IMR-90 (cell line): ENCODE measurements around the gene TRAF3IP3. TPM values are rescaled to one million over a fixed set of nuclear protein-coding genes. Genes with fewer than 3 reads are reported as not detected.

ENCODE experiments used
- ATAC-seq: fragments of 200-7000 bp; cut with Tn5 transposase; 2 replicates; pipeline ENCODE4 v1.9.1; 2020; ENCODE audit warnings: low read depth, mild to moderate bottlenecking, moderate library complexity
- Bru-seq: library from RNA; stranded (reverse); fragments of 400-500 nt; gene quantifications from one replicate; lab custom pipeline; 2021; lab: Mats Ljungman, UMichigan
- BruChase-seq, 2 experiments: library from RNA; stranded (reverse); fragments of 400-500 nt; gene quantifications; one replicate each; lab custom pipeline; 2021; lab: Mats Ljungman, UMichigan
- BruUV-seq: library from RNA; stranded (reverse); fragments of 400-500 nt; replicated peaks from 2 replicates; lab custom pipeline; 2021; lab: Mats Ljungman, UMichigan
- CTCF ChIA-PET: fragments of 300-600 bp; formaldehyde crosslinking; extraction: SDS; loops from one replicate; lab custom pipeline; 2021; ENCODE audit warnings: antibody characterized with exemption; lab: Yijun Ruan, JAX
- POLR2A ChIA-PET: fragments of 300-600 bp; sonication (Branson Sonifier 250); formaldehyde crosslinking; loops from one replicate; lab custom pipeline; 2022; ENCODE audit warnings: antibody characterized with exemption; ENCODE audit not compliant: unreplicated experiment; lab: Charles Lee
- DNase-seq: peaks from one replicate; pipeline ENCODE4 v3.0.0; 2013
- H2AFZ ChIP-seq: replicated peaks from 2 replicates; pipeline ENCODE3; 2013; ENCODE audit warnings: low read length, mild to moderate bottlenecking; ENCODE audit not compliant: poor library complexity
- H2AK5ac ChIP-seq: 2 replicates; pipeline ENCODE4 v1.6.1; 2013; ENCODE audit warnings: low read depth, low read length, inconsistent platforms
- H2AK9ac ChIP-seq: replicated peaks from 2 replicates; pipeline ENCODE3; 2013; ENCODE audit warnings: mild to moderate bottlenecking, low read depth, low read length, moderate library complexity; ENCODE audit not compliant: poor library complexity
- H2BK120ac ChIP-seq: 2 replicates; pipeline ENCODE4 v1.6.1; 2013; ENCODE audit warnings: low read depth, low read length, inconsistent platforms
- H2BK15ac ChIP-seq: 3 replicates; pipeline ENCODE4 v1.6.1; 2013; ENCODE audit warnings: low read depth, low read length, inconsistent platforms
- H2BK20ac ChIP-seq: 2 replicates; pipeline ENCODE4 v1.6.1; 2013; ENCODE audit warnings: low read depth, mild to moderate bottlenecking, inconsistent platforms, low read length, moderate library complexity
- H2BK5ac ChIP-seq: 2 replicates; pipeline ENCODE4 v1.6.1; 2013; ENCODE audit warnings: mild to moderate bottlenecking, low read depth, low read length, inconsistent platforms; ENCODE audit not compliant: poor library complexity, severe bottlenecking
- H3K14ac ChIP-seq: replicated peaks from 2 replicates; pipeline ENCODE4 v1.6.1; 2013; ENCODE audit warnings: low read depth, low read length, inconsistent platforms
- H3K18ac ChIP-seq: 2 replicates; pipeline ENCODE4 v1.6.1; 2013; ENCODE audit warnings: low read depth, low read length, control low read depth
- H3K23ac ChIP-seq: 2 replicates; pipeline ENCODE4 v1.6.1; 2013; ENCODE audit warnings: low read depth, low read length, inconsistent platforms
- H3K27ac ChIP-seq: 2 replicates; pipeline ENCODE4 v1.5.1; 2013; ENCODE audit warnings: mild to moderate bottlenecking, control low read depth, low read length; ENCODE audit not compliant: insufficient read depth
- H3K27me3 ChIP-seq: 2 replicates; pipeline ENCODE4 v1.6.1; 2013; ENCODE audit warnings: low read length; ENCODE audit not compliant: control insufficient read depth, insufficient read depth
- H3K36me3 ChIP-seq: 2 replicates; pipeline ENCODE4 v1.6.1; 2013; ENCODE audit warnings: low read length, mixed read lengths; ENCODE audit not compliant: control insufficient read depth, insufficient read depth
- H3K4ac ChIP-seq: 2 replicates; pipeline ENCODE4 v1.6.1; 2013; ENCODE audit warnings: low read depth, low read length, inconsistent platforms
- H3K4me1 ChIP-seq: 2 replicates; pipeline ENCODE4 v1.6.1; 2013; ENCODE audit warnings: low read length, mixed read lengths; ENCODE audit not compliant: control insufficient read depth, insufficient read depth
- H3K4me2 ChIP-seq: 2 replicates; pipeline ENCODE4 v1.6.1; 2013; ENCODE audit warnings: low read depth, mild to moderate bottlenecking, control low read depth, low read length, moderate library complexity
- H3K4me3 ChIP-seq: 2 replicates; pipeline ENCODE4 v1.5.1; 2013; ENCODE audit warnings: low read depth, mild to moderate bottlenecking, control low read depth, low read length, moderate library complexity; ENCODE audit not compliant: insufficient read depth
- H3K56ac ChIP-seq: 2 replicates; pipeline ENCODE4 v1.6.1; 2013; ENCODE audit warnings: low read length, inconsistent platforms; ENCODE audit not compliant: insufficient read depth; ENCODE audit errors: extremely low read depth
- H3K79me1 ChIP-seq, 2 experiments: 2 replicates each; pipeline ENCODE4 v1.6.1; 2013; ENCODE audit warnings: low read length in 2 of 2, inconsistent platforms in 1 of 2, low read depth in 1 of 2
- H3K9ac ChIP-seq: 2 replicates; pipeline ENCODE4 v1.6.1; 2013; ENCODE audit warnings: low read depth, low read length, control low read depth
- H3K9me1 ChIP-seq: 2 replicates; pipeline ENCODE4 v1.6.1; 2013; ENCODE audit warnings: low read length, inconsistent platforms; ENCODE audit not compliant: insufficient read depth
- H3K9me3 ChIP-seq: 2 replicates; pipeline ENCODE4 v1.6.1; 2013; ENCODE audit warnings: low read length; ENCODE audit not compliant: control insufficient read depth, insufficient read depth
- H4K20me1 ChIP-seq: 2 replicates; pipeline ENCODE4 v1.6.1; 2013; ENCODE audit warnings: low read length, inconsistent platforms; ENCODE audit not compliant: insufficient read depth
- H4K5ac ChIP-seq: 2 replicates; pipeline ENCODE4 v1.6.1; 2013; ENCODE audit warnings: mild to moderate bottlenecking, low read depth, low read length, control low read depth
- H4K8ac ChIP-seq, 2 experiments: 2 replicates each; pipeline ENCODE4 v1.6.1; 2013; ENCODE audit warnings: low read depth in 2 of 2, low read length in 2 of 2, control low read depth in 1 of 2, inconsistent platforms in 1 of 2
- H4K91ac ChIP-seq: 2 replicates; pipeline ENCODE4 v1.6.1; 2013; ENCODE audit warnings: low read depth, low read length, inconsistent platforms; ENCODE audit not compliant: insufficient read depth
- CHD1 ChIP-seq: IDR thresholded peaks from 2 replicates; pipeline ENCODE4 v1.6.1; 2012; ENCODE audit warnings: low read depth, low read length, improper control_type of control experiment
- FOS ChIP-seq: fragments of 150-350 bp; IDR thresholded peaks from 2 replicates; pipeline ENCODE4 v1.6.1; 2016; ENCODE audit warnings: low read depth, low read length
- MAZ ChIP-seq: IDR thresholded peaks from 2 replicates; pipeline ENCODE4 v1.6.1; 2012; ENCODE audit warnings: low read depth, mild to moderate bottlenecking, low read length, improper control_type of control experiment, moderate library complexity, borderline replicate concordance
- RCOR1 ChIP-seq: IDR thresholded peaks from 2 replicates; pipeline ENCODE4 v1.6.1; 2012; ENCODE audit warnings: mild to moderate bottlenecking, low read length, improper control_type of control experiment; ENCODE audit not compliant: insufficient replicate concordance
- WGBS, 2 experiments: methylation state at CpG; one replicate each; pipeline versions ENCODE4 v1.1.5 to v1.1.7; 2013; ENCODE audit warnings: missing lambda C conversion rate in 2 of 2; ENCODE audit not compliant: insufficient read length in 1 of 2; ENCODE audit errors: extremely low coverage in 2 of 2; 5-methylcytosine and 5-hydroxymethylcytosine counted together
- dilution Hi-C: fragments of 300-500 bp; cut with HindIII; formaldehyde crosslinking; loops from one replicate; pipeline ENCODE4 v1.14.3; 2018; ENCODE audit warnings: low sequenced_read_pairs; ENCODE audit not compliant: unreplicated experiment
- in situ Hi-C: fragments of 300-500 bp; cut with MboI; formaldehyde crosslinking; loops from 3 replicates; pipeline ENCODE4 v1.14.3; 2019; ENCODE audit warnings: low sequenced_read_pairs, inconsistent platforms, mixed read lengths
- intact Hi-C: fragments of 100-400 bp; cut with micrococcal nuclease; formaldehyde crosslinking; loops from 2 replicates; pipeline ENCODE4 v1.10.0; 2022
- long read RNA-seq: library from polyadenylated mRNA; unstranded; transcript quantifications from one replicate; pipeline ENCODE4 v2.0.0, GENCODE V29; 2021; ENCODE audit not compliant: unreplicated experiment
- polyA plus RNA-seq, 3 experiments: library from polyadenylated mRNA; depleted of rRNA; stranded (reverse); fragments of >200 nt; gene quantifications; 2 replicates each; pipeline ENCODE4 v1.2.3, GENCODE V29; 2012; ENCODE audit warnings: low replicate concordance in 1 of 3
- total RNA-seq: library from RNA; depleted of rRNA; stranded (reverse); fragments of >200 nt; gene quantifications from 2 replicates; pipeline ENCODE4 v1.2.3, GENCODE V29; 2012; rRNA removed

Gene TRAF3IP3
- total RNA-seq (0.18 TPM in 1 of 2 replicates, not detected in the other), polyA plus RNA-seq (2012; rRNA removed) (0.06 and 0.12 TPM in 2 replicates), Bru-seq, nascent RNA (percentile 4 among the genes with signal in this experiment), BruChase-seq, experiment 1, labeled RNA remaining after a 6-hour chase (not detected), BruChase-seq, experiment 2, labeled RNA remaining after a 2-hour chase (percentile 4 among the genes with signal in this experiment)
- polyA plus RNA-seq (2012; cell fraction: cytosol; rRNA removed), result 0.06 TPM in 1 of 2 replicates, not detected in the other
- 0.03 TPM in 1 of 2 replicates, not detected in the other for polyA plus RNA-seq (2012; cell fraction: nucleus; rRNA removed; ENCODE audit: low replicate concordance)
- long read RNA-seq, result 0 reads

DNA sequence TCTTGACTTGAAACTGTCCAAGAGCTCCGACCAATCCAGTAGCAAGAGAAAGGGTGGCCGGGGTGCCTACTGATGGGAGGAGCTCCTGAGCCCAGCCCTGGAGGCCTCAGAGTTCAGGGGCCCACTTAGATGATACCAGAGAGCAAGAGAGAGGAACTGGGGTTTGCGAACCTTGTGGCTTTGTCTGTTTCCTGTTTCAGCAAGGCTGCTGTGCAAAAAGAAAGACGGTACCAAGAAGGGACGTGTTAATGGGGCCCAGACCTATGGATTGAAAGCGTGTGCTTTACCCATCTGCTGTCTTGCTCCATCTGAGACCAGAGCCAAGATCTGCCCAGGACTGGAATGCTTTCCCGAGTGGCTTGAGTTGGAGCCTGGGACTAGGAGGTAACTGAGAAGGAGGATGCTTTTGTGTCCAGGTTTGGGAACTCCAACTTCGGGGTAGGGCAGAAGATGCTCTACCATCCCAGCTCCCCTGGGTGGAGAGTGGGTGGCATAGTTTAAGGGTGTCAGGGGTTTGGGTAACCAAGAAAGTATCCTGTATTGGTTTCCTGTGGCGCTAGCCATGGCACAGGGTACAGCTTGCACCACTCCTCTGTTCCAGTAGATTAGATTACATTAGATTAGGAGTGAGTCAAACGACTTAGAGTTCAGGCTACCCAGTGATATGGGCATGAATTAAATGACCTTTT lies at the start of gene TRAF3IP3:
Gene TRAF3IP3, plus strand, starts transcription at position 128 of the 689 bp plus-strand sequence. CDS start 3,987 bp downstream, outside the sequence.
- no peak for ATAC-seq

More for the DNA sequence above, at the start of gene TRAF3IP3:
- Histone ChIP-seq H4K20me1 (no peaks in the 10 kb centered on the region), H3K56ac (no peak within 1 kb of the TSS), H2AK5ac (no peak within 1 kb of the TSS), H2BK15ac (no peak within 1 kb of the TSS), H3K4me3 (no peak within 1 kb of the TSS), H3K27me3 (peaks cover 11% of the 10 kb centered on the region; the same call in 1 of the 2 replicates), H3K36me3 (no peaks in the 10 kb centered on the region), H2BK5ac (no peak within 1 kb of the TSS), H3K18ac (no peak within 1 kb of the TSS), H2AK9ac (no peak within 1 kb of the TSS), H3K9me3 (no peaks in the 10 kb centered on the region), H3K9ac (no peak within 1 kb of the TSS), H4K8ac (no peak within 1 kb of the TSS), H3K9me1 (no peaks in the 10 kb centered on the region), H3K79me1 (no peaks in the 10 kb centered on the region), H4K5ac (no peak within 1 kb of the TSS), H2AFZ (no peak within 1 kb of the TSS), H3K4me1 (no peaks in the 10 kb centered on the region), H3K23ac (no peak within 1 kb of the TSS), H3K4me2 (no peak within 1 kb of the TSS), H3K14ac (no peak within 1 kb of the TSS), H3K27ac (no peak within 1 kb of the TSS), H4K91ac (no peak within 1 kb of the TSS), H2BK120ac (no peak within 1 kb of the TSS), H3K4ac (no peak within 1 kb of the TSS), H2BK20ac (no peak within 1 kb of the TSS)
- no peak for DNase-seq
- dilution Hi-C loops (no loop called here), in situ Hi-C loops (loop anchor here (5.0 kb wide), 1 partner anchor 179 kb away; no protein-coding TSS in a partner anchor), intact Hi-C loops (no loop called here)
- ChIA-PET CTCF (no interaction called here), POLR2A (no interaction called here)
- WGBS, 2 experiments, result 88% methylated on average over 3 of the region's 10 CpGs; no CpG with 5 or more reads in 1 of the 2 experiments
- no peak for TF ChIP-seq FOS
- TF ChIP-seq MAZ, result no peak
- TF ChIP-seq RCOR1, result no peak
- TF ChIP-seq CHD1, result no peak
- BruUV-seq, result no TSS peak
